GM12801 (cell line): Measurements from ENCODE around the gene SERGEF.

ENCODE experiments used
- CTCF ChIP-seq: IDR thresholded peaks from one replicate; pipeline ENCODE4 v1.5.1; 2011; ENCODE audit warnings: control low read depth; ENCODE audit not compliant: insufficient read length; ENCODE audit errors: extremely low read depth

Gene SERGEF

GRCh38 chr11:17770917-17771316, 241.9 kb downstream of the SERGEF start:
- TF ChIP-seq CTCF, result no peak

- no peak for TF ChIP-seq CTCF
Observed at GRCh38 chr11:17770048-17770652, 242.7 kb downstream of the SERGEF start.

GRCh38 chr11:17769218-17769617, 243.6 kb downstream of the SERGEF start:
- TF ChIP-seq CTCF, result no peak

DNA sequence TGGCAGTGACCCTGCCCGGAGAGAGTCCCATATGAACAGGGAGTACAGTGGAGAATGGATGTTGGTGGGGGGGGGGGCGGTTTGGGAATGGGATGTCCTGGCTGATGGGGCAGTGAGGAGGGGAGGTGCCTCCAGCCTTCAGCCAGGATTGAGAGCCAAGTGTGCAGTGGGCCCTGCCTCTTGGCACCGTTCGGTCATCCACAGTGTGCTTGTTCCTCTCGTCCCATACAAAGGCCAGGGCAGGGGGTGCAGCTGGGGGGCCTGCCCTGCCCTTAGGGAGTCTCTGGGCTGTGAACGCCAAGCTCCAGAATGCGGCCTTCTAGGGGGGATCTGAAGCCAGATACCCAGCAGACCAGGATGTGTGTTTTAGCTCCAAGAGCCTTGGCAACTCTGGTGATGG, 244.3 kb downstream of the SERGEF start:
- TF ChIP-seq CTCF, result no peak

DNA sequence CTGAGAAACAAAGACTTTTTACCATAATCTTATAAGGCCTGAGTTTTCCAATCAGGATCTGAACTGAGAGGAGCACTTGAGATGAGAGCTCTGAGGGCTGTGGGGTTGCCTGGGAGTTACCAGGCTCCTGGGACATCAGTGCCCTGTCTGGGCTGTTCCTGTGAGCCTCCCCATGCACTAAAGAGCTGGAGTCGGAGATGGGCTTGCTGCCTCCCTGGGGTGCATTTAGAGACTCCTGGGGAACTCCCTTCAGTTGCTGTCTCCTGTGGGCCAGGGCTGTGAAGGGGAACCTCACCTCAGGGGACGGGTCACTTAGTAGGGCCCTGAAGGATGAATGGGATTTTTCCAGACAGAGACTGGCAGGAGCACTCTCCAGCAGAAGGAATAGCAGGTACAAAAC, 244.9 kb downstream of the SERGEF start:
- no peak for TF ChIP-seq CTCF

GRCh38 chr11:17767301-17767885, 245.5 kb downstream of the SERGEF start:
- no peak for TF ChIP-seq CTCF

GRCh38 chr11:17766590-17766989, 246.3 kb downstream of the SERGEF start:
- TF ChIP-seq CTCF, result no peak
